Putamen (tissue), 1 donor: ENCODE data around the gene FOXO3.
A peak's percentile ranks its signal among the peaks of the same experiment; 100 is the strongest.
"Not testable (repeated sequence)": the region's sequence is repeated elsewhere in the genome, so short reads cannot be mapped to it uniquely, and the experiment has no call there.

Experiments used
- DNase-seq: peaks from one replicate; pipeline ENCODE4 v3.0.0-alpha.2; 2016; ENCODE audit warnings: low spot score

Gene FOXO3

DNA sequence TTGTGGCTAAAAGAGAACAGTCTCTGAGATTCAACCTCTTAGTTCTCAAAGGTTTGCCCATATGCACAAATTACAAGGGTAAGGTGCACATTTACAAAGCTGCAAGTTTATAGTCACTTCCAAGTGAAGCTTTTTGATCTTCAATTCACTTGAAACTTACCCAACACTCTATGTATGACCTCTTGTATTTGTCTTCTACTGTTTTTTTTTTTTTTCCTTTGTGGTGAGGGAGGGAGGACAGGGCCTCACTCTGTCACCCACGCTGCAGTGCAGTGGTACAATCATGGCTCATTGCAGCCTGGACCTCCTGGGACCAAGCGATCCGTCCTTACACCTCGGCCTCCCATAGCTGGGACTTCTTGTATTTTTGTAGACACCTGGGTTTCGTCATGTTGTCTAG is 4.5 kb upstream of the FOXO3 start:
- no peak for DNase-seq

DNA sequence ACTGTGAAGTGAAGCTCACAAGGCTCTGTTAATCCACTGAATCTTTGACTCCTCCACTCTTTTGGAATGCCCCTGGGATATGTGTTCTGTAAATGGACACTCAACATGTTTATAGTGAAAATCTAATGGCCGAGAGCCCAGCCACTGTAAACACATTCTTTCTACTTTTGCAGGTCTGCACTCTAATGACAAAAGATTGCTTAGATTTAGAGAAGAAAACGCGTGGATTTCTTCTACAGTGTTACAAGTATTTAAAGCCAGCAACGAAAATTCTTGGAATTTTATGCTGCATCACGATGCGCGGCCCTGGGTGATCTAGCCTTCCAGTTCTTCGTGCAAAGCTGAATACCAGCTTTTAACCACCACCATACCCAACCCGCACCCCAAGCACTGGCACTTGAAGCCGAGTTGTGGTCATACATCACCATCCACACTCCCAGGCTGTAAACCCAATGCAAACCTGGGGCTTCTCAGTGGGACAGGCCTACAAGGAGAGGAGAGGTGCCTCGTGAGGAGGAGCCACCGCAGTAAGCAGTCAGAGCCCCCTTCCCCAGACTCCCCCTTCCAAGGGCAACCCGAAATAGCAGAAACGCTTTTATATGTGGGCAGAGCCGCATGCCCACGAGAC is 3.7 kb upstream of the FOXO3 start:
- DNase-seq, result no peak

DNA sequence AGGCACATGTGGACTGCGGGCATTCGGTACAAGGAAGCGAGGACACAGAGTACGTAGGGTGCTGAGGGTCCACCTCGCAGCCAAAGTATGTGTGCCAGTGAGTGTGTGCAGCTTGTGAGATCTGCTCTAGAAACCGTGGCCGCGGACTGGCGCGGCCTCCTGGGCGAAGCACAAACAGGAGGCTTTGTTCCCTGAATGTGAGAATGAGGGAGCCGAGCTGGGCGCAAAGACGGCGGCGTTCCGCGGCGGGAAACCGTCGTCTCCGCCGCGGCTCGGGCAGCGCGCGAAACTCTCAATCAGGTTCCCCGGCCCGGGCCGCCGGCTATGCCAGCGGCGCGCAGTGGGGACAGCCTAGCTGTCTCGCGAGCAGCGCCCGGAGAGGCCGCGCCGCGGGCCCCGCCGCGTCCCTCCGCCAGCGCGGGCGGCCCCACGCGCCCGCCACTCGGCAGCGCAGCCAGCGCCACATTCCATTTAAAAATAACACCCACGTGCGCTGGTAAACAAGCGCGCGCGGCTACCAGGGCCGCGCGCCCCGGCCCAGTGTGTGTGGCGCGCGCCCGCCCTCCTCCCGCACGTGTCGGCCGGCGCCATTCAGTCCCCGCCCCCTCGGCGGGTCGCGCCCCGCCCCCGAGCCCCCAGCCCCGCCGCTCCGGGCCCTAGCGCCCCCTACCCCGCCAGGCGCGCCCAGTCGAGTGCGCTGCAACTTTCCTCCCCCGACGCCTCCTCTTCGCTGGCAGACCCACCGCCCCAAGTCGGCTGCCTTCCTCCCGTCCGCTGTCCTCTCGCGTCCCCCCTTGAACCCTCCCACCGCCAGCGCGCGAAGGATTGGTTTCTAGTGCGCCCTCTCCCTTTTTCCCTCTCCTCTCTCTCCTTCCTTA is 3.0 kb upstream of the FOXO3 start:
- DNase-seq, result peak; percentile 82

DNA sequence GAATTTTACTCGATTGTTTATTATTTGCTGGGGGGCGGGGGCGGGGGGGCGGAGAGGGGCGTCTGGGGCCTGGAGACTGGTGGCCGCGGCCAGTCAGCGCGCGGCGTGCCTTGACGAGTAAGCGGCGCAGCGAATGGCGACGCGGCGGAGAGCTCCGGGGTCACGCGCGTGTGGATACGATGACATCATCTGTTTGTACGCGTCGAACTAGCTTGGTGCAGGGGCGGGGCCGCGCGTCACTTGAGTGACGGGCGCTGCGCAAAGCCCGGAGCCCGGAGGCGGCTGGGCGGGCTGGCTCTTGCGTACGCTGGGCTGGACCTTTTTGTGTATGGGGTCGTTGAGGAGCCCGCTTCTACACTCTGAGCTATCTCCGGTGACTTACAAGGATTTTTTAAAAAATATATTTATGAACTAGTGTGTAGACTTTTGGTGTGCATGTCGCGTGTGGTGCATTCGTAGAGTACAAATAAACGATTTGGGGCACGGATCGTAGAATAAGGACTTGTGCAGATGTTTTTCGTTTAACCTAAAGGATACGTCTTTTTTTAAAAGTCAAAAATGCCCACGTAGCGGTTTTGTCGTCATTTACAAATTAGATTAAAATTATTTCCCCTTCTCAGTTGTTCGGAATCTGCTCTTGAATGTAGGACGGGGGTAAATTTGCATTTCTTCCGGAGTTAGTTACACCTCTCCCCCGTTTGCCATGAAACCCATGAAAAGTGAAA is 2.2 kb upstream of the FOXO3 start:
- DNase-seq, result peak; percentile 99

DNA sequence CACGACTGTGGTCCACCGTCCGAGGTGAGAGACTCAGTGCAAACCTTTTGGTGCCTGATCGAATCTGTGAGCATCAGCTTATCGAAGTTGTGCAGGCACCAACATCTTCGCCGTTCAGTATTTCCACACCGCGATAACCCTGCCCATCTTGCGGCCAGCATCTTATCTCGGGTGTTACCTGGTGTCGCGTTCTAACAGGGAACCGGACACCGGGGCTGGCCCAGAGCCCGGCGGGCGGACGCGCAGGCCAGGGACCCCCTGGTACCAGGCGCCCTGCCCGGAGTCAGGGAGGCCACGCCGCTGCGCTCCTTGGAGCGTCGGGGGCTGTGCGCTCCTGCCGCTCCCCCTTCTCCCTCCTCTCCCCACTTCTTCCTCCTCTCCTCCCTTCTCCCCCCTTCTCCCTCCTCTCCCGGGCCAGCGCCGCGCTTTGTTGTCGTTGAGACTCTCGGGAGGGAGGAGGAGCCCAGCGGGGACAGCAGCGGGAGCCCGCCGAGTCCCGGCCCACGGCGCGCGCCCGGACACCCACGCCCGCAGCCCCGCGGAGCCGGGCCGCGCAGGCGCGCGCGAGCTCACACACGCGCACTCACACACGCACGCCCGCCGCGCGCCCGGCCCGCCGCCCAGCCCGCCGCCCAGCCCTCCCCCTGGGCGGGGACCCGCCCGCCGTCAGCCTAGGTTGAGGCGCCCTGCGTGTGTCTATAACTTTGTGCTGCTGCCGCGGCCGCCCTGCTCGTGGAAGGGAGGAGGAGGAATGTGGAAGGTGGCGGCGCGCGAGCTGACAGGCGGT is 1.4 kb upstream of the FOXO3 start:
- DNase-seq, result peak; percentile 99

DNA sequence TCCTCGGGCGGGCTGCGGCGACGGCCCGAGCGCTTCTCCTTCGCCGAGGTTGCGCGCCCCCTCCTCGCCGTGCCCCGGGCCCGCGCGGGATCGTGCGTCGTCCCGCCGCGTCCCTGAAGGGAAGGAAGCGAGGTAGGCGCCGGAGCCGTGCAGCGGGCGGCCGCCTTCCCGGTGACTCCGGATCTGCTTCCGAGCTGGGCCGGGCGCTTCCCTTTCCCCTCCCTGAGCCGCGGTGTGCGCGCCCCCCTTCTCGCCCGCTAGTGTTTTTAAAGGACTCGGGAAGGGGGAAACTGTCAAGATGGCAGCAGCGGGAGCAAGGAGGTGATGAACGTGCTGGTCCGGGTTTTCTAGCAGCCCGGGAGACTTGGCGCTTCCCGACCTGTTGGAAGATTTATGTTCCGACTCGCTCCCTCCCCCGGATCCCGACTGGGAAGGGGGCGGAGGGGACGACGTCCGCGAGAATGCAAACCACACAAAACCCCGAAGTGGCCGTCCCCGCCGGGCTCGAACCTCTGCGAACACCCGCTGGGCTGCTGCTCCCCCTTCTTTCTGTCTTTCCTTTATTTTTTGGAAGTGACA is 744 bp upstream of the FOXO3 start:
- DNase-seq, result no peak

DNA sequence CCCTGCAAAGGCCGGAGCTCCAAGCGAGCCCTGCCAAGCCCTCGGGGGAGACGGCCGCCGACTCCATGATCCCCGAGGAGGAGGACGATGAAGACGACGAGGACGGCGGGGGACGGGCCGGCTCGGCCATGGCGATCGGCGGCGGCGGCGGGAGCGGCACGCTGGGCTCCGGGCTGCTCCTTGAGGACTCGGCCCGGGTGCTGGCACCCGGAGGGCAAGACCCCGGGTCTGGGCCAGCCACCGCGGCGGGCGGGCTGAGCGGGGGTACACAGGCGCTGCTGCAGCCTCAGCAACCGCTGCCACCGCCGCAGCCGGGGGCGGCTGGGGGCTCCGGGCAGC is 561 bp downstream of the FOXO3 start:
- not testable (repeated sequence) for DNase-seq

DNA sequence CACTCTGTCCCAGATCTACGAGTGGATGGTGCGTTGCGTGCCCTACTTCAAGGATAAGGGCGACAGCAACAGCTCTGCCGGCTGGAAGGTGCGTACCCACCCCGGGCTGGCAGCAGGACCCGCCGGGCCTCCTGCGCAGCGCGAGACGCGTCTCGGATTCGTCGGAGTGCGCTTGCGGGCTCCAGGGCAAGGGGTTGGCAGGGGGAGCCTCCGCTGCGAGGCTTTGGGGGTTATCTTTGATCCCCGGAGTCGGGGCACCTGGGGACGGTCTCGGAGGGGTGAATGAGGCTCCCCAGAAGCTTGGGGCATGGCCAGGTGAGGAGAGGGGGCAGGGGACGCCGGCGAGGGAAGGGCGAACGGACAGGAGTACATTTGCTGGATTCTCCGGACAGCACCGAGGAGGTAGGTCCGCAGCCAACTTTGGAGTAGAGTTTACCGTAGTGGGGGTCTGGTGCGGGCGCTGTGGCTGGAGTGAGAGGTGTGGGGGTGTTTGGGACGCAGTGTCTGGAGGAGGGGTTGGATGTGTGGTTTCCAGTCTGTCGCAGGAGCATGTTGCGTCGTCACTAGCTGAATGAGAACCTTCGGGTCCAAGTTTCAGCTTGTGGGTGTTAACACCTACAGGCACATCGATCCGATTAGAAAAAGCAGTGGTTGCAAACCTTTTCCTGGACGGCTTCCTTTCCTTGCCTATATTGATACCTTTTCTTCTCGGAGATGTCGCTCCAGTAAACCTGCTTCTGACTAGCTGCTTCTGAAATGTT is 1.2 kb downstream of the FOXO3 start:
- DNase-seq, result no peak

DNA sequence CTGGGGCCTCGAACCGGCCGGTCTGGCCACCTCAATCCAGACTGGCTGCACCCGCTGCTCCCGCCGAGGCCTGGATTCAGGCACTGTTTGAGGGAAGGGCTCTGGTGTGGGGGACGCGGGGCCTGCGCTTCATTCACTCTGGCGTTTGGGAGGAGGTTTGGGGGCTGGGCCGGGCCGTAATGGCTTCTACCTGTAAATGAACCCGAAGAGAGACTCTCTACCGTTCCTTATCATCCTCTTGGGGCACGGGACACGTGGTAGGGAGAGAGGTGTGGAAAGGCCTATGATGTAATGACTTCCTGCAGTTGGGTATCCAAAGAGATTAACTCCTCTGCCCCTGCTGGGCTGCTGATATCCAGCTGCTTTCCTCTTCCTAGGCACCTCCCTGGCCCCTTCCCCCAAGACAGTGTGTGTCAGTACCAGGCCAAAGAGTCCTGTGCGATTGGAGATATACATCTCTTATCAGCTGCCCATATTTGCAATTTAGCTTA is 1.8 kb downstream of the FOXO3 start:
- DNase-seq, result no peak

DNA sequence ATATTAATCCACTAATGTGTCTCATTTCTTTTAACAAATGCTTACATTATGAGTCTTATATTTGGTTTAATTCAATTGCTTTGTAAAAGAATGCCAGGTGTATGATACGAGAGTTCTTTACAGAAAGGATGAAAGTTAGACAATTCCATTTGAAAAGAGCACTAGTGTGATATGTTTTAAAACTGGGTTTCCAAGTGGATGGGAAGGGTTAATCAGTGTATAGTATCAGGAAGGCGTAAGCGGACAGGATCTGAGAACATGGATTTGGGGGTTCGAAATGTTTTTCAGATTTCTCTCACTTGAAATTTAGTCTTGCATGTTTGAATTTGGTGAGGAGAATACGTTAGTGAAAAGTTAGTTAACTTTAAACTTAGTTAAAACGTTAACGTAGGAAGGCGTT is 2.6 kb downstream of the FOXO3 start:
- no peak for DNase-seq

DNA sequence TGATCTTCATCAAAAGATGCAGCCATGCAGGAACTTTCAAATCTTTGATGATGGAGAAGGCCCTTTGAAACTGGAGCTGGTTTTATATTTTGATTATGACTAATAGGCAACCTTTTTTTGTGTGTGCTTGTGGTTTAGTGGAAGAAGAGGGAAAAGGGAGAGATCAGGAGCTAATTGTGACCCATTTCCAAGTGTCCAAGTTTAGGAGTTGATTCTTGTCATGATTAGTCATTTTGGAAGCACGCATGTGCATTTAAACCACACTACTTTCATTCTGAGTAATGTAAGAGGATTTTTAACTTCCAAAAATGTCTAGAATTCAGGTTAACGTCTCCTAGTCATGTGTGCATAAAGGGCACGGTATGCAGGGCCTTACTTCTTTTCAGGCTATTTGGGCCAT is 3.5 kb downstream of the FOXO3 start:
- no peak for DNase-seq

DNA sequence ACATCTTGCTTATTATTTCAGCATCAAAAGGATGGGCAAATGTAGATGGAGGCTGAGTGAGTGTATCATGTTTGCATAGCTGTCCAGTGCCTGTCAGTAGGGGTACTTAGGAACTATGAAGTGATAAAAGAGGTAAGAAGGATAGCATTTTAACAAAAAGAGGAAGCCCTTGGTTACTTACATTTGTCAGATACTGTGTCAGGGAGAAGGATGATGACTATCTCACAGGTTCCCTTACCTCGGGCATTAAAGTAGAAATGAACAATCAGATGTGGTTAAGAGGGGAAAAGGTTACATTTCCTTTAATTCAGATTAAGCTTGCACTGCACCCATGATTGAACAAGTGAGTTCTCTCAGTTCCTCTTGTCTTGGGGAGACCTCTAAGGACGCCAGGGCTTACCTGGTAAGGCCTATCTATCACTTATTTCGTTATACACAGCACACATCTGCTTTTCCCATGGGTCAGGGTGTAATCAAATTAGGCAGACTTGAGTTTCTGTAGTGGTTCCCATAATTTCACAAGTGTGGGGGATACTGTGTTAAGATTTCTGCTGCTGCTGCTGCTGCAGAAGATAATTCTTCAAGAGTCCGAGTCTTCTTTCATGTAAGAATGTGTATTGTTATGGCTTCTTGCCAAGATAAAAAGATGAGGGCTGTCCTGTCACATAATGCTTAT is 4.5 kb downstream of the FOXO3 start:
- DNase-seq, result no peak

DNA sequence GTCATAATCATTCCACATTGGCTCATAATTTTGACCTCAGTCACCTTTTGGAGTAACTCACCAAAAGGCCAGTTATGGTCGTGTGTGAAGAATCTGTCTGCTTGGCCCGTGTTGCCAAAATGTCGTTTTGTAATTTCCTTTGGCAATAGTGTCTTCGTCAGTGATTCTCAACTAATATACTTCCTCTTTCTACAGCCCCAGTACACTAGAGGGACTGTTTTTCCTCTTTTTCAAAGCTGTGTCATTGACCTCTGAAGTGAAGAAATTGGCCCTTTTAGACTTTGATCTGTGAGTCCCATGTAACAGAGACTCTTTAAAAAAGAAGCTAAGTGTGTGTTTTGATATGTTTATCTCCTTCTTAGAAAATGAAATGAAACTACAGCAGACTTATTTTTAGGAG is 5.2 kb downstream of the FOXO3 start:
- peak; percentile 46 for DNase-seq

DNA sequence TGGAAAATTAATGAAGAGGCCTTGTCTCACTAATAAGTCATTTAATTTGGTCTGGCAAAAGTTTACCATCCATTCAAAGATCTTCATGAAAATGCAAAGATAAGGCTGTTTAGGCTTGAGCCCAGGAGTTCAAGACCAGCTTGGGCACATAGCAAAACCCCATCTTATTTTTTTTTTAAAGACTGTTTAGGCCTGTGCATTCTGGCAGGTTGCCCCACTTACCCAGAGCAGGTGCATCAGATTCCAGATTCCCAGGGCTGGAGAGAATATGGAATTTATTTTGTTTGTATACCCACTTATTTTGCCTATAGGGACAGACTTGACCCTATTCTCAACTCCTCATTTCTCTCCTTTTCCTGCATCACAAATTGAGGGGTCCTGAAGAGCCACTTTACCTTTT is 5.7 kb downstream of the FOXO3 start:
- DNase-seq, result no peak

DNA sequence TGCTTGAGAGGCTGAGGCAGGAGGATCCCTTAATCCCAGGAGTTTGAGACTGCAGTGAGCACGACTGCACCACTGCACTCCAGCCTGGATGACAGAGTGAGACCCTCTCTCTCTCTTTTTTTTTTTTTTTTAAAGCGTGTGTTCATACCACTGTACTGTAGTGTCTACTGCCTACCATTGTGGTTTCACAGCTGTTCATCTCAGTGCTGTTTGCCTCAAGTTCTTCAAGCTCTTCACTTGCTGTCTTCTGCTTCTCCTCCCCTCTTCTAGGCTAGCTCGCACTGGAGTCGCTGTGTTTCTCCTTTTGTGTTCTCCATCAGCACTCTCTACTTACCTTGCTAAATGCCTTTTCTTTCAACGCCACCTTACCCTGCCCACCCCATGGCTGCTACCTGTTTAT is 7.4 kb downstream of the FOXO3 start:
- DNase-seq, result no peak

DNA sequence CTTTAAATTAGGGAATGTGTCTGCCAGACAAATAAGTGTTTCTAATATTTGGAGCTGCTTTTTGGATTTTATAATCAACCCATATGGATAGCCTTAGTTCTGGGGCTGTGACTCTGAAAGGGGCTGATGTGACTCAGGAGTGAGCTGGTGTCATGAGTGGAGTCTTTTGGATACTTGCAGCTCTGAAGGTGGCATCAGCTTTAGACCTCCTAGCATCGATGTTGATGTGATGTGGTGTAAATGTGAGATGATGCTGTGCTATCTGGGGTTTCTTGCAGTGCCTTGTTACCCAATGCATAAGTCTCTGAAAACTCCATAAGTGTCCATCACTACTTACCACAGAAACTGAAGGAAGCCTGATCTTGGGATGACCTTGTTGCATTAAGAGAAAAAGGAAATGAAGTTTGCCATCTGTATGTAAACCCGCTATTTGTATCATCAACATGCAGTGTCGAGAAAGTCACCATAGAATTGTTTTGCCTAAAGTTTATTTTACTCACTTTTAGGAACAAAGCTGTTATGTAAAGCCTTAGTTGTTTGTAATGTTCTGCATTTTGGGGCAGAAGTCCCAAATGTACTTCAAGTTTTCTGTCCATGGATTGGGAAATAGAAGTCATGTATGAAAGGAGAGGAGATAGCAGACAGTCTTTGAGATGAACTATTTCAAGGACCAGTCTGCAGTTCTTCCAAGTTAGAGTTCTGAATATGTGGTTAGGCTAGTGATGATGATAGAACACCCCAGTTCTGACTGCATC is 8.0 kb downstream of the FOXO3 start:
- DNase-seq, result no peak

DNA sequence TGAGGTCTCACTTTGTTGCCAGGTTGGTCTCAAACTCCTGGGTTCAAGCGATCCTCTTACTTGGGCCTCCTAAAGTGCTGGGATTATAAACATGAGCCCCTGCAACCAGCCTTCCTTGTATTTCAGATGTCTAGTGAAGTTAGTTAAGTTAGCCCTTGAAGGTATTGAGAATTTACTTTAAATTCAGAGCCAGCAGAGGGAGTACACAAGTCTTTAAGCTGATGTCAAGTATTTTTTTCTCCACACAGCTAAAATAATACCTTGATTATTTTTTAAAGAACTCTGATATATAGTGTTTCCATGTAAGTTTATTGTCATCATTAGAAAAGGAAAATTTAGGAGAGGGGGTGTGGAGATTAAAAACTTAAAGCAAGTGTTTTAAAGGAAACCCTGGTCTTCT is 9.8 kb downstream of the FOXO3 start:
- DNase-seq, result no peak

DNA sequence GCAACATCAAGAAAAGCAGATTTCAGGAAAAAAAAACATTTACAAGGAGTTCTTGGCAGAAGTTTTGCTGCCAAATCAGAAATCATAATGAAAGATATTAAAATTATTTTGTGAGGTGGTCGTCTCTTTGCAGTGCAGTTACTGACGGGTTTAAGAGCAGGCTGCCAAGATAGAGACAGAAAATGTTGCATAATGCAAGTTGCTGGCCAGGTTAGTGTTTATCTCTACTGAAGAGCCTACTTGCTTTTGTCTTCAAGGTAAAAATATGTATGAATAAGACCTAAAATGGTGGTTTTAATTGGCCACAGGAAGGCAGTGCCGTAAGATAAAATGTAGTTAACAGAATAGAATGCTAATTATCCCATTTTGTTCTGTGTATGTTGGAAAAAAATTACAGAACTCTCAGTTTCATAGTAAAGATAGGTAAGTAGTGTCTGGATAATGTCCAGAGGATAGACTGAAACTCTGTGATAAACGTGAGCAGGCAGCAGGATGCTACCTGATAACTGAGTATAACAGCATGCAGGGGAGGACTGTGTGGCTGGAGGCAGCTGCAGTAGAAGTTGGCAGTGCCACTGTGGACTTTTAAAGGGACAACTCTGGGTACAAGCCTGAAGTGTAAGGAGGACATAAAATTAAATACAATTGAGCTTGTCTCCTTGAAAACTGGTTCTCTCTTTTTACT is 13.9 kb downstream of the FOXO3 start:
- no peak for DNase-seq

DNA sequence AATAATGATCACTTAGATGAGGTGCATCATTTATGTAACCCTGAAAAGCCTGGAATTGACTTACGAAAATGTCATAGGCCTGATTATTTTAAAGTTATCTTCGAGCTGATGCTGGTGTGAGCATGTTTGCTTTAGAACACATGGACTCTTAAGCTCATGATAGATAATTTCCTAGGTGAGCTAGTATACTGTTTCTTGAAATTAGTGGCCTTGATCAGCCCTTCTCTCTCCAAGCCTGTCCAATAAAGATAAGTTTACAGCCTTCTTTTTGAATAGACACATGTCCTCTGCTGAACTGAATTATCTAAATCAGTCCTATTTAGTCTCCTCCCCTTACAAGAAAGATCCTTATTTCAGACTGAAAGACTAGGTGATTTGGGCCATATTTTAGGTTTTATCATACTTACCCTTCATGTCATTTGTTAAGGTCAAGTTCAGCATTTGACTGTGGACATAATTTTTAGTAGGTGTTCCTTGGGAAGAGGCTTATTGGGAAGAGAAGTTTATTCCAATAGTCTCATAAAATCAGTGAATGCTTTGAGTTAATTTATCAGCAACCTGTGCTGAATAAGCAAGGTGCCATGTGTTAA is 15.3 kb downstream of the FOXO3 start:
- DNase-seq, result no peak
